Stimulated activated CD4-positive, alpha-beta T cell treated with anti-CD3 and anti-CD28 coated beads, TNF-alpha, amount 100 ng/mL, for 24 hours (primary cell): ENCODE data around the gene IDNK.

ENCODE experiments used
- DNase-seq, 3 experiments: peaks; one replicate each; pipeline ENCODE4 v3.0.0-alpha.2; 2020; ENCODE audit warnings: low read depth in 3 of 3

Gene IDNK

DNA sequence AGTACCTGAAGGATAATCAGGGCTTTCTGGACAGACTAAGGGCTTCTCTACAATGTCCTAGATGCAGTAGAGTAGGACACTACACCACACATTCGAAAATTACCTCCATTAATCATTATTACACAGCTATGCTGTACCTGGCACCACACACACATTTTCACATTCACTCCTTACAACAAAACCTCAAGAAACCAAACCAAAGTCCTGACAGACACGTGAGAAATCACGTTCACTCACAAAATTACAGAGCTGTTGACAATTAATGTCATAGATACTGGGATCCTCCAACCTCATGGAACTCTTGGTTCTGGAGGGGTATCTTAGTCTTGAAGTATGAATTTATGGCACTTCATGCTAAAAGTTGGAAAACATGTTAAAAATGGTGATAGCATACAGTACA, 68.5 kb downstream of the IDNK start:
- DNase-seq, result no peak
